K562 (cell line): ENCODE measurements around the gene GCSH. TPM values are rescaled to one million over a fixed set of nuclear protein-coding genes. Genes with fewer than 3 reads are reported as not detected.

Experiments
- ATAC-seq: fragments of 200-7000 bp; cut with Tn5 transposase; 3 replicates; pipeline ENCODE4 v1.9.1; 2020; ENCODE audit warnings: moderate library complexity
- BruUV-seq: library from RNA; stranded (reverse); fragments of 400-500 nt; replicated peaks from 2 replicates; lab custom pipeline; 2021; lab: Mats Ljungman, UMichigan
- CTCF ChIA-PET: fragments of 300-600 bp; formaldehyde crosslinking; extraction: SDS; loops from one replicate; lab custom pipeline; 2021; ENCODE audit warnings: low intra/inter-chr PET ratio; lab: Yijun Ruan, JAX
- POLR2A ChIA-PET: fragments of 300-600, 350-650 bp; sonication (Branson Sonifier 250); formaldehyde crosslinking; extraction: SDS; loops from one replicate; lab custom pipeline; 2021; ENCODE audit warnings: antibody characterized with exemption, inconsistent platforms; lab: Yijun Ruan, JAX
- DNase-seq, 4 experiments: peaks; one replicate each; pipeline versions ENCODE4 v3.0.0 to v3.0.0-alpha.2; 2011 to 2018; ENCODE audit warnings: low spot score in 3 of 4, mixed read lengths in 3 of 4; ENCODE audit errors: extremely low read depth in 1 of 4
- FAIRE-seq: peaks from 2 replicates; lab custom pipeline; 2011; peaks lifted over from hg19 to GRCh38; lab: Jason Lieb, UNC
- H2AFZ ChIP-seq: 2 replicates; pipeline ENCODE4 v1.6.0; 2011; ENCODE audit warnings: low read depth, low read length, control low read depth, inconsistent platforms
- H3K27ac ChIP-seq: fragments of 200-600 bp; 3 replicates; pipeline ENCODE4 v1.8.0; 2011; ENCODE audit warnings: low read depth, mild to moderate bottlenecking, control low read depth, inconsistent platforms, low read length, moderate library complexity, mixed read lengths; ENCODE audit errors: extremely low read depth
- H3K27me3 ChIP-seq, 2 experiments: fragments of 300-600 bp in 1 of 2; 2 replicates in 1 of 2; 3 replicates in 1 of 2; pipeline versions ENCODE4 v1.6.0 to v1.8.0; 2011; ENCODE audit warnings: inconsistent platforms in 2 of 2, low read length in 2 of 2, mild to moderate bottlenecking in 1 of 2, mixed read lengths in 1 of 2, moderate library complexity in 1 of 2; ENCODE audit not compliant: control insufficient read depth in 2 of 2, insufficient read depth in 2 of 2
- H3K36me3 ChIP-seq: fragments of 300-600 bp; 3 replicates; pipeline ENCODE4 v1.8.0; 2011; ENCODE audit warnings: mild to moderate bottlenecking, low read length, inconsistent platforms; ENCODE audit not compliant: control insufficient read depth, insufficient read depth
- H3K4me1 ChIP-seq, 2 experiments: fragments of 200-600 bp in 1 of 2; replicated peaks in 1 of 2; 2 replicates in 1 of 2; 3 replicates in 1 of 2; pipeline versions ENCODE4 v1.5.1 to v1.8.0; 2011; ENCODE audit warnings: inconsistent platforms in 2 of 2, low read length in 2 of 2, mild to moderate bottlenecking in 1 of 2, mixed read lengths in 1 of 2, moderate library complexity in 1 of 2; ENCODE audit not compliant: control insufficient read depth in 2 of 2, insufficient read depth in 2 of 2
- H3K4me2 ChIP-seq: 2 replicates; pipeline ENCODE4 v1.6.1; 2011; ENCODE audit warnings: low read length, control low read depth, inconsistent platforms, mixed read lengths; ENCODE audit not compliant: insufficient read depth
- H3K4me3 ChIP-seq: fragments of 200-600 bp; sonication (generic), shearing (Covaris generic); 2 replicates; pipeline ENCODE4 v1.5.1; 2016; ENCODE audit warnings: control low read depth, inconsistent platforms
- H3K79me2 ChIP-seq: fragments of 200-600 bp; 3 replicates; pipeline ENCODE4 v1.8.0; 2011; ENCODE audit warnings: low read length, inconsistent platforms; ENCODE audit not compliant: control insufficient read depth, insufficient read depth
- H3K9ac ChIP-seq, 2 experiments: 2 replicates each; pipeline versions ENCODE4 v1.6.0 to v1.6.1; 2011; ENCODE audit warnings: low read depth in 2 of 2, low read length in 2 of 2, control low read depth in 1 of 2, inconsistent platforms in 1 of 2, mild to moderate bottlenecking in 1 of 2, mixed read lengths in 1 of 2; ENCODE audit not compliant: insufficient read depth in 1 of 2
- H3K9me1 ChIP-seq: one replicate; pipeline ENCODE4 v1.6.0; 2011; ENCODE audit warnings: inconsistent platforms, mild to moderate bottlenecking, low read length, moderate library complexity; ENCODE audit not compliant: control insufficient read depth, insufficient read depth
- H3K9me3 ChIP-seq: replicated peaks from 2 replicates; pipeline ENCODE4 v1.5.1; 2011; ENCODE audit warnings: low read depth, low read length, inconsistent platforms; ENCODE audit not compliant: control insufficient read depth, insufficient read depth
- H4K20me1 ChIP-seq: replicated peaks from 2 replicates; pipeline ENCODE4 v1.6.1; 2011; ENCODE audit warnings: low read length, inconsistent platforms, mixed read lengths; ENCODE audit not compliant: control insufficient read depth, insufficient read depth
- GABPA ChIP-seq: fragments of 200-800 bp; sonication (Bioruptor generic); conservative IDR thresholded peaks from 2 replicates; pipeline ENCODE4 v1.6.1; 2016; ENCODE audit warnings: low read depth, missing genetic modification characterization, missing compliant biosample characterization
- KAT7 ChIP-seq: sonication (generic); formaldehyde crosslinking; IDR thresholded peaks from 2 replicates; pipeline ENCODE4 v1.8.0; 2022; ENCODE audit warnings: missing genetic modification reagents, mild to moderate bottlenecking, borderline replicate concordance
- KDM1A ChIP-seq, 2 experiments: fragments of 450-650 bp; IDR thresholded peaks; 2 replicates each; pipeline ENCODE4 v1.6.1; 2016; ENCODE audit warnings: mild to moderate bottlenecking in 2 of 2
- KDM4B ChIP-seq, 2 experiments: fragments of 450-650 bp in 1 of 2; sonication (generic) in 1 of 2; IDR thresholded peaks; 2 replicates each; pipeline ENCODE4 v1.6.1; 2016 to 2017; ENCODE audit warnings: borderline replicate concordance in 2 of 2, antibody characterized with exemption in 1 of 2, low read depth in 1 of 2, mild to moderate bottlenecking in 1 of 2
- SREBF1 ChIP-seq: fragments of 150-350 bp; IDR thresholded peaks from 2 replicates; pipeline ENCODE4 v1.6.1; 2014; ENCODE audit warnings: antibody characterized with exemption, low read depth, low read length, borderline replicate concordance
- ZNF175 ChIP-seq: fragments of 200-800 bp; sonication (Bioruptor generic); IDR thresholded peaks from 2 replicates; pipeline ENCODE4 v1.6.1; 2016; ENCODE audit warnings: low read depth, mild to moderate bottlenecking, missing genetic modification characterization, missing compliant biosample characterization
- WGBS: fragments of 100-300 bp; shearing (Covaris generic); methylation state at CpG from one replicate; pipeline ENCODE4 v1.1.6; 2016; ENCODE audit warnings: low coverage, mixed read lengths; ENCODE audit not compliant: insufficient coverage; ENCODE audit errors: missing lambda C conversion rate; 5-methylcytosine and 5-hydroxymethylcytosine counted together
- in situ Hi-C: fragments of 300-500 bp; cut with MboI; formaldehyde crosslinking; loops from 4 replicates; pipeline ENCODE4 v1.15.0; 2018; ENCODE audit warnings: inconsistent platforms, mixed read lengths
- intact Hi-C: fragments of 100-400 bp; cut with micrococcal nuclease; formaldehyde crosslinking; loops from 2 replicates; pipeline ENCODE4 v1.14.2; 2022
- polyA plus RNA-seq, 8 experiments: library from polyadenylated mRNA; depleted of rRNA in 4 of 8; stranded (reverse) in 5 of 8; unstranded in 3 of 8; fragments of >200 nt; fragmentation: Nextera tagmentation in 2 of 8; fragmentation: Illumina TruSeq in 1 of 8; extraction: Ambion mirVana in 2 of 8; extraction: Trizol in 1 of 8; gene quantifications; 2 replicates each; pipeline versions ENCODE4 v1.2.1 to v1.2.3, GENCODE V29; 2011 to 2014; ENCODE audit warnings: inconsistent platforms in 1 of 8, missing spikeins in 1 of 8
- total RNA-seq, 7 experiments: library from RNA; depleted of rRNA in 6 of 7; stranded (reverse); fragments of >200 nt in 6 of 7; fragmentation: Illumina TruSeq in 2 of 7; extraction: Trizol in 2 of 7; gene quantifications; 2 replicates each; pipeline versions ENCODE4 v1.2.1 to v1.2.3, GENCODE V29; 2011 to 2021; ENCODE audit warnings: low replicate concordance in 1 of 7
- TF ChIP-seq, protein P1 (sequence below): fragments of 450-650 bp; formaldehyde crosslinking; IDR thresholded peaks from 2 replicates; pipeline ENCODE4 v1.4.0; 2020; ENCODE audit warnings: mild to moderate bottlenecking, mixed read lengths
- TF ChIP-seq, protein P2 (sequence below): sonication (generic); formaldehyde crosslinking; IDR thresholded peaks from 2 replicates; pipeline ENCODE4 v1.8.1; 2022; ENCODE audit warnings: missing genetic modification reagents
- TF ChIP-seq, protein P3 (sequence below): conservative IDR thresholded peaks from 2 replicates; pipeline ENCODE4 v1.6.1; 2011; ENCODE audit warnings: low read depth, mild to moderate bottlenecking, low read length; ENCODE audit not compliant: control insufficient read depth
- TF ChIP-seq, protein P4 (sequence below): fragments of 250-450 bp; sonication (Bioruptor Pico); IDR thresholded peaks from 2 replicates; pipeline ENCODE4 v1.5.0; 2021

GCSH gene
- total and polyA plus RNA-seq, 9 of the 15 experiments (the other 6 are each of a cell fraction or from before 2014, with no cell fraction given) = 35.0 to 121 (median 89.0) TPM

DNA sequence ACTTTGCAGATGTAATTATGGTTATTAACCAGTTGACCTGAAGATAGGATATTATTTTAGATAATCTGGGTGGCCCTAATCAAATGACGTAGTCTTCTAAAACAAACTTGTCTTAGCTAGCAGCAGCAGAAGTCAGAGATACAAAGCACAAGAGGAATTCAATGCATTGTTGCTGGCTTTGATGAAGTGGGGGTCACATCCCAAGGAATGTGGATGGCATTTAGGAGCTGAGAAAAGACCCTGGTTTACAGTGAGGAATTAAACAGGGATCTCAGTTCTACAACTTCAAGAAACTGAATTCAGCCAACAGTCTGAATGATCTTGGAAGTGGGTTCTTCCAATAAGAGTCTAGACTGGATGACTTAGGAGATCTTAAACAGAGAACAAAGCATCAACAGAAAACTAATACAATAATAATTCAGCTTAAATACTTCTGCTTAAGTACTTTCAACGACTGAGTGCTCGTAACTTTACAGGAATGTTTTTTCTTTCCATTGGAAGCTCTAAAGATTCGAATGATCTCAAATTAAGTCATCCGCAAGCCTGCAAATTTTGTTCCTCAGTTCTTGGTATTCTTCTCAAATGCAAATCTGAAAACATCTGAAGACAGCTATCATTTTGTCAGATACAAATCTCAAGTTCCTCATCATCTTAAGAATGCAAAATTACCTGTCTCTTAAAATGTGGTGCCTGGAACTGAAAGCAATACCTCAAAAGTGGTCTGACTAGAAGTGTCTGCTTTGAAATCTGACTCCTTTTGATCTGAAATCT lies 22.4 kb downstream of the GCSH start:
- CTCF ChIA-PET = no interaction called here
- no peak overlapping the region for H2AFZ ChIP-seq
- WGBS = 54% methylated on average over 5 of the region's 5 CpGs
- H3K79me2 ChIP-seq = no peaks in the 10 kb centered on the region
- H3K4me3 ChIP-seq = no peak overlapping the region
- no peaks in the 10 kb centered on the region for H3K36me3 ChIP-seq
- no TSS peak for BruUV-seq
- POLR2A ChIA-PET = no interaction called here
- no peak overlapping the region for H3K4me2 ChIP-seq
- in situ Hi-C loops = no loop called here
- H3K4me1 ChIP-seq = peaks cover 10 to 16% of the 10 kb centered on the region in 2 experiments; a peak in 4 of 5 replicates
- no peaks in the 10 kb centered on the region for H3K9me3 ChIP-seq
- no peak for DNase-seq
- no peaks in the 10 kb centered on the region for H3K9me1 ChIP-seq
- no peaks in the 10 kb centered on the region for H4K20me1 ChIP-seq
- no peak for ATAC-seq
- H3K9ac ChIP-seq = no peak overlapping the region
- H3K27me3 ChIP-seq = no peaks in the 10 kb centered on the region
- intact Hi-C loops = no loop called here
- H3K27ac ChIP-seq = no peak overlapping the region
- no peak for FAIRE-seq
- TF ChIP-seq, protein P1, sequence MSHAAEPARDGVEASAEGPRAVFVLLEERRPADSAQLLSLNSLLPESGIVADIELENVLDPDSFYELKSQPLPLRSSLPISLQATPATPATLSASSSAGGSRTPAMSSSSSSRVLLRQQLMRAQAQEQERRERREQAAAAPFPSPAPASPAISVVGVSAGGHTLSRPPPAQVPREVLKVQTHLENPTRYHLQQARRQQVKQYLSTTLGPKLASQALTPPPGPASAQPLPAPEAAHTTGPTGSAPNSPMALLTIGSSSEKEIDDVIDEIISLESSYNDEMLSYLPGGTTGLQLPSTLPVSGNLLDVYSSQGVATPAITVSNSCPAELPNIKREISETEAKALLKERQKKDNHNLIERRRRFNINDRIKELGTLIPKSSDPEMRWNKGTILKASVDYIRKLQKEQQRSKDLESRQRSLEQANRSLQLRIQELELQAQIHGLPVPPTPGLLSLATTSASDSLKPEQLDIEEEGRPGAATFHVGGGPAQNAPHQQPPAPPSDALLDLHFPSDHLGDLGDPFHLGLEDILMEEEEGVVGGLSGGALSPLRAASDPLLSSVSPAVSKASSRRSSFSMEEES (CRISPR knock-in tag) = no peak
- TF ChIP-seq, protein P2, sequence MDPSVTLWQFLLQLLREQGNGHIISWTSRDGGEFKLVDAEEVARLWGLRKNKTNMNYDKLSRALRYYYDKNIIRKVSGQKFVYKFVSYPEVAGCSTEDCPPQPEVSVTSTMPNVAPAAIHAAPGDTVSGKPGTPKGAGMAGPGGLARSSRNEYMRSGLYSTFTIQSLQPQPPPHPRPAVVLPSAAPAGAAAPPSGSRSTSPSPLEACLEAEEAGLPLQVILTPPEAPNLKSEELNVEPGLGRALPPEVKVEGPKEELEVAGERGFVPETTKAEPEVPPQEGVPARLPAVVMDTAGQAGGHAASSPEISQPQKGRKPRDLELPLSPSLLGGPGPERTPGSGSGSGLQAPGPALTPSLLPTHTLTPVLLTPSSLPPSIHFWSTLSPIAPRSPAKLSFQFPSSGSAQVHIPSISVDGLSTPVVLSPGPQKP (CRISPR knock-in tag) = no peak
- TF ChIP-seq, protein P3, sequence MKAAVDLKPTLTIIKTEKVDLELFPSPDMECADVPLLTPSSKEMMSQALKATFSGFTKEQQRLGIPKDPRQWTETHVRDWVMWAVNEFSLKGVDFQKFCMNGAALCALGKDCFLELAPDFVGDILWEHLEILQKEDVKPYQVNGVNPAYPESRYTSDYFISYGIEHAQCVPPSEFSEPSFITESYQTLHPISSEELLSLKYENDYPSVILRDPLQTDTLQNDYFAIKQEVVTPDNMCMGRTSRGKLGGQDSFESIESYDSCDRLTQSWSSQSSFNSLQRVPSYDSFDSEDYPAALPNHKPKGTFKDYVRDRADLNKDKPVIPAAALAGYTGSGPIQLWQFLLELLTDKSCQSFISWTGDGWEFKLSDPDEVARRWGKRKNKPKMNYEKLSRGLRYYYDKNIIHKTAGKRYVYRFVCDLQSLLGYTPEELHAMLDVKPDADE = no peak
- TF ChIP-seq ZNF175 (CRISPR knock-in tag) (no peak), SREBF1 (no peak), GABPA (tag) (no peak), KDM1A (IDR thresholded peaks at IDR 0.05) (no peak), KAT7 (CRISPR knock-in tag) (no peak), KDM4B (IDR thresholded peaks at IDR 0.05; ENCODE audit: borderline replicate concordance in 2 of 2, low read depth in 1 of 2) (no peak)
- TF ChIP-seq, protein P4, sequence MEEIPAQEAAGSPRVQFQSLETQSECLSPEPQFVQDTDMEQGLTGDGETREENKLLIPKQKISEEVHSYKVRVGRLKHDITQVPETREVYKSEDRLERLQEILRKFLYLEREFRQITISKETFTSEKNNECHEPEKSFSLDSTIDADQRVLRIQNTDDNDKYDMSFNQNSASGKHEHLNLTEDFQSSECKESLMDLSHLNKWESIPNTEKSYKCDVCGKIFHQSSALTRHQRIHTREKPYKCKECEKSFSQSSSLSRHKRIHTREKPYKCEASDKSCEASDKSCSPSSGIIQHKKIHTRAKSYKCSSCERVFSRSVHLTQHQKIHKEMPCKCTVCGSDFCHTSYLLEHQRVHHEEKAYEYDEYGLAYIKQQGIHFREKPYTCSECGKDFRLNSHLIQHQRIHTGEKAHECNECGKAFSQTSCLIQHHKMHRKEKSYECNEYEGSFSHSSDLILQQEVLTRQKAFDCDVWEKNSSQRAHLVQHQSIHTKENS (CRISPR knock-in tag) = no peak
